Measurements from ENCODE around the gene YTHDF1.

DNA sequence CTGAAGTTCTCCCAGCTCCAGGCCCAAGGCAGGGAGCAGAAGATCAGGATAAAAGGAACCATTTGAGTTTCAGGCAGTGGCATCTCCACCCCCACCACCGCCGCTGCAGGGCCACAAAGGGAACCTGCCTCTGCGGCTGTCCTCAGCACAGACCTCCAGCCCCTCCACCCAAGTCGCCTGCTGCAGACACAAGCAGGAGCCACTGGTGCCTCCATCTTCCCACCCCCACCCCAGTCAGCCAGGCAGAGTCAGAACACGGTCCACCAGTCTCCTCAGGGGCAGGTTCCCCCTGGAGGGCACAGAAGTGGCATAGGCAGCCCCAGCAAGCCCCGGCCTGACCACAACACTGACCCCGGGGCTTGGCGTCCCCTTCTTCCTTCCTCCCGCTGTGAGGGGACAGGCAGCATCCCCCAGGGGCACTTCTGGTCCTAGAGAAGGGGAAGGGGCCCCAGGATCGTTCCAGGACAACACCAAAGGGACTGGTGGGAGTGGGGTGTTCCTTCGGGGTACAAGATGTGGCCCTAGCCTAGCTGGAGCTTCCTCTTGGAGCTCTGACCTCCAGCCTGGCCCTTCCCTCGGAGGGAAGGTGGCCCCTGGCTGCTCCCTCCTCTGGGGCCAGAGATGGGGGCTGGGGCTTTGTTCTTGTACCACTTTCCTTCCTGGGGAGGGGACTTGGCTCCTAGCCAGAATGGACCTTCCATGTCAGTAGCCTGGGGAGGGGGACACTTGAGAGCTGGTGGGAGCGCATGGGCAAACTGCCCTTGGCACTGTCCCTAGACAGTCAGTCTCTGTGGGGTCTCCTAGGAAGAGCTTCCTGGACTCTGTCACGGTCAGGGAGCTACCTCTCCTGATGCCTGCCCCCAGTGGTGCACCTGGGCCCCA lies 36.0 kb downstream of the YTHDF1 start:
- TF ChIP-seq, protein P1, sequence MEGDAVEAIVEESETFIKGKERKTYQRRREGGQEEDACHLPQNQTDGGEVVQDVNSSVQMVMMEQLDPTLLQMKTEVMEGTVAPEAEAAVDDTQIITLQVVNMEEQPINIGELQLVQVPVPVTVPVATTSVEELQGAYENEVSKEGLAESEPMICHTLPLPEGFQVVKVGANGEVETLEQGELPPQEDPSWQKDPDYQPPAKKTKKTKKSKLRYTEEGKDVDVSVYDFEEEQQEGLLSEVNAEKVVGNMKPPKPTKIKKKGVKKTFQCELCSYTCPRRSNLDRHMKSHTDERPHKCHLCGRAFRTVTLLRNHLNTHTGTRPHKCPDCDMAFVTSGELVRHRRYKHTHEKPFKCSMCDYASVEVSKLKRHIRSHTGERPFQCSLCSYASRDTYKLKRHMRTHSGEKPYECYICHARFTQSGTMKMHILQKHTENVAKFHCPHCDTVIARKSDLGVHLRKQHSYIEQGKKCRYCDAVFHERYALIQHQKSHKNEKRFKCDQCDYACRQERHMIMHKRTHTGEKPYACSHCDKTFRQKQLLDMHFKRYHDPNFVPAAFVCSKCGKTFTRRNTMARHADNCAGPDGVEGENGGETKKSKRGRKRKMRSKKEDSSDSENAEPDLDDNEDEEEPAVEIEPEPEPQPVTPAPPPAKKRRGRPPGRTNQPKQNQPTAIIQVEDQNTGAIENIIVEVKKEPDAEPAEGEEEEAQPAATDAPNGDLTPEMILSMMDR (IDR thresholded peaks at IDR 0.05; ENCODE audit: low read depth, low read length), result no peak
- TF ChIP-seq, protein P2, sequence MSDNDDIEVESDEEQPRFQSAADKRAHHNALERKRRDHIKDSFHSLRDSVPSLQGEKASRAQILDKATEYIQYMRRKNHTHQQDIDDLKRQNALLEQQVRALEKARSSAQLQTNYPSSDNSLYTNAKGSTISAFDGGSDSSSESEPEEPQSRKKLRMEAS (IDR thresholded peaks at IDR 0.05; ENCODE audit: low read depth, low read length), result no peak

Data from NB4 (cell line).